ENCODE data around the gene ELF4. TPM values are rescaled to one million over a fixed set of nuclear protein-coding genes. Genes with fewer than 3 reads are reported as not detected.

Gene ELF4
- total and polyA plus RNA-seq, 10 of the 15 experiments (the other 5 are each of a cell fraction or from before 2014, with no cell fraction given) = 4.0 to 36.7 (median 22.6) TPM

DNA sequence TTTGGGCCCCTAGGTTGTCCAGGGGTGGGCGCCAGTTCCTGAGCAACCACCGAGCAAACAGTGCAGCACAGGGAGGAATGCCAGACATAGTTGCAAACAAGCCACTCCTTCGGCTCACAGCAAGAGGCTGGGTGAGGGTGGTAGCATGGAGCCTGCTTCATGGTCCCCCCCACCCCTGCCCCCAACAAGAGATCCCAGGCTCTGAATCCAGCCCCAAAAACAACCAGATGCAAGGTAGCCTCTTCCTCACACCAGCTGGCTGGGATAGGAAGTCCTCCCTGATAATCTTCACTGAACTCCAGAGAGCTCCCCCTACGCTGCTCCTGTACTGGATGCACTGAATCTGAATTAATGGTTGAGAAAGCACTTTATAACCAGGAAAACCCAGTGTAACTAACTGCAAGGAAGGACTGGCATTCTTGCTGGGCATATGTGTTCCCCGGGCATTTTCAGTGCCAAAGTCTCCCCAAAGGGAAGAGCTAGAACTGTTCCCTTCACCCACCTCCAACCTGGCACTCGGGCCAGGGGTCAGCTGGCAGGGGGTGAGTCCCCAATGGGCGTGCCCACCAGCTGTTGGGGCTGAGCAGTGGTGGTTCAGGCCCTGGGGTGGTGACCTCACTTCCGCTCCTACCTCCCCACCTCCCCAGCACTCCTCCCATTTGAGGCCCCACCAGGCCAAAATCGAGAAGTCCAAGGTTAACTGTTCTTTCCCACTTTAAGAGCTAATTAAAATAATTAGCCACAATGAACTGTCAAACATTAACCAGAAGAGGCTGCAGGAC is 1.5 kb downstream of the ELF4 start (continued):
- TF ChIP-seq ELK1 (IDR thresholded peaks at IDR 0.05; ENCODE audit: low read depth, low read length) = peak; percentile 30; the same call in 1 of the 2 replicates
- TF ChIP-seq, protein P1, sequence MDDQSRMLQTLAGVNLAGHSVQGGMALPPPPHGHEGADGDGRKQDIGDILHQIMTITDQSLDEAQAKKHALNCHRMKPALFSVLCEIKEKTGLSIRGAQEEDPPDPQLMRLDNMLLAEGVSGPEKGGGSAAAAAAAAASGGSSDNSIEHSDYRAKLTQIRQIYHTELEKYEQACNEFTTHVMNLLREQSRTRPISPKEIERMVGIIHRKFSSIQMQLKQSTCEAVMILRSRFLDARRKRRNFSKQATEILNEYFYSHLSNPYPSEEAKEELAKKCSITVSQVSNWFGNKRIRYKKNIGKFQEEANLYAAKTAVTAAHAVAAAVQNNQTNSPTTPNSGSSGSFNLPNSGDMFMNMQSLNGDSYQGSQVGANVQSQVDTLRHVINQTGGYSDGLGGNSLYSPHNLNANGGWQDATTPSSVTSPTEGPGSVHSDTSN (IDR thresholded peaks at IDR 0.05; ENCODE audit: insufficient replicate concordance, low read depth, low read length) = peak; percentile 13
- no peak for TF ChIP-seq TCF7 (IDR thresholded peaks at IDR 0.05; ENCODE audit: borderline replicate concordance)
- no peak for TF ChIP-seq IKZF1 (conservative IDR thresholded peaks at IDR 0.05)
- TF ChIP-seq EZH2 (IDR thresholded peaks at IDR 0.05; ENCODE audit: borderline replicate concordance, control insufficient read depth, low read depth, low read length) = no peak
- 0 out of 2 replicates have a peak, but pooled peaks have one; percentile 28 for TF ChIP-seq GABPA (IDR thresholded peaks at IDR 0.05; ENCODE audit: low read depth)
- TF ChIP-seq STAT3 (IDR thresholded peaks at IDR 0.05; ENCODE audit: low read depth, low read length) = no peak
- TF ChIP-seq CREM (IDR thresholded peaks at IDR 0.05; ENCODE audit: low read depth) = peak; percentile 33; the same call in 1 of the 2 replicates
- TF ChIP-seq RUNX3 (IDR thresholded peaks at IDR 0.05; ENCODE audit: low read length) = peak; percentile 37
- TF ChIP-seq, protein P2, sequence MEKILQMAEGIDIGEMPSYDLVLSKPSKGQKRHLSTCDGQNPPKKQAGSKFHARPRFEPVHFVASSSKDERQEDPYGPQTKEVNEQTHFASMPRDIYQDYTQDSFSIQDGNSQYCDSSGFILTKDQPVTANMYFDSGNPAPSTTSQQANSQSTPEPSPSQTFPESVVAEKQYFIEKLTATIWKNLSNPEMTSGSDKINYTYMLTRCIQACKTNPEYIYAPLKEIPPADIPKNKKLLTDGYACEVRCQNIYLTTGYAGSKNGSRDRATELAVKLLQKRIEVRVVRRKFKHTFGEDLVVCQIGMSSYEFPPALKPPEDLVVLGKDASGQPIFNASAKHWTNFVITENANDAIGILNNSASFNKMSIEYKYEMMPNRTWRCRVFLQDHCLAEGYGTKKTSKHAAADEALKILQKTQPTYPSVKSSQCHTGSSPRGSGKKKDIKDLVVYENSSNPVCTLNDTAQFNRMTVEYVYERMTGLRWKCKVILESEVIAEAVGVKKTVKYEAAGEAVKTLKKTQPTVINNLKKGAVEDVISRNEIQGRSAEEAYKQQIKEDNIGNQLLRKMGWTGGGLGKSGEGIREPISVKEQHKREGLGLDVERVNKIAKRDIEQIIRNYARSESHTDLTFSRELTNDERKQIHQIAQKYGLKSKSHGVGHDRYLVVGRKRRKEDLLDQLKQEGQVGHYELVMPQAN (conservative IDR thresholded peaks at IDR 0.05) = peak; percentile 89
- TF ChIP-seq BRCA1 (IDR thresholded peaks at IDR 0.05; ENCODE audit: low read depth, low read length) = no peak

Measured in GM12878 (cell line).